H1 (cell line): ENCODE data around the gene TIGD6. TPM values are rescaled to one million over a fixed set of nuclear protein-coding genes. Genes with fewer than 3 reads are reported as not detected.

Experiments
- CTCF ChIA-PET: fragments of 300-600 bp; sonication (Branson Sonifier 250); formaldehyde crosslinking; loops from one replicate; lab custom pipeline; 2021; ENCODE audit not compliant: partially characterized antibody; lab: Charles Lee
- POLR2A ChIA-PET: fragments of 300-600 bp; sonication (Branson Sonifier 250); formaldehyde crosslinking; loops from one replicate; lab custom pipeline; 2021; ENCODE audit warnings: inconsistent platforms; ENCODE audit not compliant: partially characterized antibody; lab: Charles Lee
- DNase-seq, 2 experiments: peaks; one replicate each; pipeline versions ENCODE4 v3.0.0 to v3.0.0-alpha.2; 2010 to 2022; ENCODE audit warnings: low spot score in 2 of 2, low read depth in 1 of 2, mixed read lengths in 1 of 2
- FAIRE-seq: peaks from 2 replicates; lab custom pipeline; 2011; peaks lifted over from hg19 to GRCh38; lab: Jason Lieb, UNC
- H2AFZ ChIP-seq: 2 replicates; pipeline ENCODE4 v1.8.1; 2012; ENCODE audit warnings: low read length, inconsistent platforms
- H2AK5ac ChIP-seq: 2 replicates; pipeline ENCODE4 v1.6.1; 2013; ENCODE audit warnings: low read depth, low read length
- H2BK120ac ChIP-seq: replicated peaks from 2 replicates; pipeline ENCODE3; 2013; ENCODE audit warnings: low read depth, low read length, inconsistent platforms
- H2BK12ac ChIP-seq: 2 replicates; pipeline ENCODE4 v1.6.1; 2013; ENCODE audit warnings: low read depth, low read length
- H2BK15ac ChIP-seq: 2 replicates; pipeline ENCODE4 v1.6.1; 2013; ENCODE audit warnings: low read length
- H2BK20ac ChIP-seq: 2 replicates; pipeline ENCODE4 v1.6.1; 2013; ENCODE audit warnings: low read length
- H2BK5ac ChIP-seq: 2 replicates; pipeline ENCODE4 v1.6.1; 2013; ENCODE audit warnings: low read depth, low read length
- H3K14ac ChIP-seq: 2 replicates; pipeline ENCODE4 v1.6.1; 2013; ENCODE audit warnings: inconsistent platforms; ENCODE audit not compliant: insufficient read length
- H3K18ac ChIP-seq: 2 replicates; pipeline ENCODE4 v1.6.1; 2013; ENCODE audit warnings: low read length; ENCODE audit errors: extremely low read depth
- H3K23ac ChIP-seq: 2 replicates; pipeline ENCODE4 v1.6.1; 2013; ENCODE audit warnings: inconsistent platforms; ENCODE audit not compliant: insufficient read length
- H3K23me2 ChIP-seq: 2 replicates; pipeline ENCODE4 v1.6.1; 2013; ENCODE audit warnings: low read depth, low read length
- H3K27ac ChIP-seq: 2 replicates; pipeline ENCODE4 v1.6.1; 2011; ENCODE audit warnings: low read depth, low read length, inconsistent platforms
- H3K27me3 ChIP-seq, 4 experiments: replicated peaks in 1 of 4; 1 replicate in 1 of 4; 2 replicates in 3 of 4; pipeline versions ENCODE4 v1.6.1 to v1.8.1; 2011 to 2013; ENCODE audit warnings: low read length in 3 of 4, mild to moderate bottlenecking in 3 of 4, inconsistent platforms in 2 of 4, mixed read lengths in 2 of 4, moderate library complexity in 1 of 4; ENCODE audit not compliant: control insufficient read depth in 3 of 4, insufficient read depth in 3 of 4; ENCODE audit errors: extremely low read depth in 1 of 4
- H3K36me3 ChIP-seq, 4 experiments: 2 replicates each; pipeline versions ENCODE4 v1.6.1 to v1.8.1; 2011 to 2013; ENCODE audit warnings: mild to moderate bottlenecking in 4 of 4, low read length in 3 of 4, moderate library complexity in 2 of 4, control low read depth in 1 of 4, inconsistent platforms in 1 of 4; ENCODE audit not compliant: insufficient read depth in 4 of 4, control insufficient read depth in 2 of 4
- H3K4ac ChIP-seq: replicated peaks from 2 replicates; pipeline ENCODE3; 2013; ENCODE audit warnings: low read length, low read depth, mixed read lengths, inconsistent platforms; ENCODE audit not compliant: insufficient read length
- H3K4me1 ChIP-seq, 4 experiments: replicated peaks in 1 of 4; 1 replicate in 1 of 4; 2 replicates in 3 of 4; pipeline versions ENCODE4 v1.6.1 to v1.8.1; 2011 to 2013; ENCODE audit warnings: low read length in 3 of 4, inconsistent platforms in 2 of 4, mixed read lengths in 1 of 4; ENCODE audit not compliant: insufficient read depth in 4 of 4, control insufficient read depth in 3 of 4
- H3K4me2 ChIP-seq, 2 experiments: 2 replicates each; pipeline versions ENCODE4 v1.6.1 to v1.8.1; 2011 to 2013; ENCODE audit warnings: low read depth in 2 of 2, low read length in 2 of 2, control low read depth in 1 of 2, inconsistent platforms in 1 of 2, mild to moderate bottlenecking in 1 of 2; ENCODE audit not compliant: insufficient read depth in 1 of 2
- H3K4me3 ChIP-seq, 4 experiments: fragments of 200-600, 300-600 bp in 1 of 4; sonication (generic), shearing (Covaris generic), sonication (Bioruptor Twin) in 1 of 4; 2 replicates each; pipeline versions ENCODE4 v1.5.1 to v1.8.1; 2011 to 2016; ENCODE audit warnings: low read length in 4 of 4, low read depth in 3 of 4, control low read depth in 2 of 4, inconsistent platforms in 2 of 4, mild to moderate bottlenecking in 2 of 4, mixed read lengths in 1 of 4, moderate library complexity in 1 of 4; ENCODE audit not compliant: insufficient read depth in 2 of 4; ENCODE audit errors: extremely low read depth in 1 of 4
- H3K56ac ChIP-seq: replicated peaks from 2 replicates; pipeline ENCODE3; 2013; ENCODE audit warnings: low read depth, mild to moderate bottlenecking, mixed read lengths, low read length, inconsistent platforms; ENCODE audit not compliant: insufficient read length
- H3K79me1 ChIP-seq: 2 replicates; pipeline ENCODE4 v1.6.1; 2013; ENCODE audit warnings: low read depth, low read length, control low read depth
- H3K79me2 ChIP-seq, 2 experiments: 2 replicates each; pipeline versions ENCODE4 v1.6.1 to v1.8.1; 2012 to 2013; ENCODE audit warnings: low read length in 2 of 2, mild to moderate bottlenecking in 2 of 2, inconsistent platforms in 1 of 2; ENCODE audit not compliant: insufficient read depth in 2 of 2, control insufficient read depth in 1 of 2
- H3K9ac ChIP-seq, 4 experiments: replicated peaks in 1 of 4; 1 replicate in 1 of 4; 2 replicates in 3 of 4; pipeline versions ENCODE4 v1.6.1 to v1.8.1; 2011 to 2013; ENCODE audit warnings: low read depth in 3 of 4, low read length in 3 of 4, control low read depth in 2 of 4, mild to moderate bottlenecking in 2 of 4, moderate library complexity in 2 of 4, inconsistent platforms in 1 of 4; ENCODE audit errors: extremely low read depth in 1 of 4
- H3K9me3 ChIP-seq, 2 experiments: 2 replicates each; pipeline versions ENCODE4 v1.6.1 to v1.8.1; 2012 to 2013; ENCODE audit warnings: mild to moderate bottlenecking in 2 of 2, moderate library complexity in 2 of 2, control low read depth in 1 of 2, inconsistent platforms in 1 of 2, low read depth in 1 of 2, low read length in 1 of 2, mixed read lengths in 1 of 2; ENCODE audit not compliant: insufficient read depth in 2 of 2
- H4K20me1 ChIP-seq, 2 experiments: replicated peaks in 1 of 2; 2 replicates each; pipeline versions ENCODE3 to v1.8.1; 2011 to 2013; ENCODE audit warnings: inconsistent platforms in 2 of 2, low read length in 2 of 2, mild to moderate bottlenecking in 1 of 2; ENCODE audit not compliant: insufficient read depth in 2 of 2, control insufficient read depth in 1 of 2
- H4K5ac ChIP-seq: 2 replicates; pipeline ENCODE4 v1.6.1; 2013; ENCODE audit warnings: low read length, low read depth, mixed read lengths, inconsistent platforms; ENCODE audit not compliant: insufficient read length
- H4K8ac ChIP-seq: 2 replicates; pipeline ENCODE4 v1.8.0; 2013; ENCODE audit warnings: mild to moderate bottlenecking, moderate library complexity, low read length, inconsistent platforms; ENCODE audit not compliant: insufficient read depth; ENCODE audit errors: extremely low read depth
- H4K91ac ChIP-seq: replicated peaks from 2 replicates; pipeline ENCODE3; 2013; ENCODE audit warnings: low read length, mixed read lengths, inconsistent platforms; ENCODE audit not compliant: insufficient read length
- BCL11A ChIP-seq, 2 experiments: IDR thresholded peaks; one replicate each; pipeline ENCODE4 v1.6.1; 2011; ENCODE audit warnings: low read depth in 2 of 2, low read length in 2 of 2, mild to moderate bottlenecking in 2 of 2
- CEBPB ChIP-seq: IDR thresholded peaks from 2 replicates; pipeline ENCODE4 v1.6.1; 2012; ENCODE audit warnings: low read depth, low read length
- CTBP2 ChIP-seq: IDR thresholded peaks from 2 replicates; pipeline ENCODE4 v1.7.0; 2011; ENCODE audit warnings: borderline replicate concordance, mild to moderate bottlenecking, moderate library complexity, mixed read lengths, low read length; ENCODE audit not compliant: insufficient read depth, insufficient read length
- KDM4A ChIP-seq: IDR thresholded peaks from one replicate; pipeline ENCODE4 v1.7.1; 2012; ENCODE audit warnings: low read depth, mild to moderate bottlenecking, moderate library complexity, low read length, inconsistent platforms; ENCODE audit not compliant: severe bottlenecking
- MAX ChIP-seq: IDR thresholded peaks from 2 replicates; pipeline ENCODE4 v1.6.1; 2012; ENCODE audit warnings: inconsistent platforms
- NRF1 ChIP-seq: IDR thresholded peaks from 2 replicates; pipeline ENCODE4 v1.6.1; 2011; ENCODE audit warnings: mild to moderate bottlenecking, low read depth, low read length, improper control_type of control experiment
- RFX5 ChIP-seq: IDR thresholded peaks from 2 replicates; pipeline ENCODE4 v1.6.1; 2011; ENCODE audit warnings: low read depth, low read length, improper control_type of control experiment, borderline replicate concordance
- RXRA ChIP-seq: IDR thresholded peaks from 2 replicates; pipeline ENCODE4 v1.6.1; 2011; ENCODE audit warnings: low read depth, mild to moderate bottlenecking, low read length, moderate library complexity; ENCODE audit not compliant: insufficient read depth
- SP1 ChIP-seq: IDR thresholded peaks from 2 replicates; pipeline ENCODE4 v1.6.1; 2011; ENCODE audit warnings: low read depth, low read length
- SP2 ChIP-seq: IDR thresholded peaks from 2 replicates; pipeline ENCODE4 v1.6.1; 2012; ENCODE audit warnings: mild to moderate bottlenecking, low read length, inconsistent platforms
- TAF1 ChIP-seq: IDR thresholded peaks from 2 replicates; pipeline ENCODE4 v1.6.1; 2011; ENCODE audit warnings: mild to moderate bottlenecking, low read depth, low read length
- TAF7 ChIP-seq: optimal IDR thresholded peaks from 2 replicates; pipeline ENCODE3; 2011; ENCODE audit warnings: low read depth, mild to moderate bottlenecking, inconsistent platforms, low read length, moderate library complexity, borderline replicate concordance
- USF2 ChIP-seq: IDR thresholded peaks from 2 replicates; pipeline ENCODE4 v1.6.1; 2011; ENCODE audit warnings: low read length, improper control_type of control experiment
- WGBS, 2 experiments: shearing (Covaris generic) in 1 of 2; methylation state at CpG; one replicate each; pipeline versions ENCODE4 v1.1.6 to v1.1.7; 2013 to 2015; ENCODE audit warnings: low lambda C conversion rate in 2 of 2, mixed read lengths in 2 of 2, inconsistent platforms in 1 of 2, low coverage in 1 of 2, missing lambda C conversion rate in 1 of 2; ENCODE audit not compliant: insufficient replicate concordance in 2 of 2, insufficient coverage in 1 of 2, insufficient read length in 1 of 2; ENCODE audit errors: extremely low coverage in 1 of 2, missing lambda C conversion rate in 1 of 2; 5-methylcytosine and 5-hydroxymethylcytosine counted together
- polyA plus RNA-seq, 7 experiments: library from polyadenylated mRNA; depleted of rRNA in 3 of 7; stranded (reverse) in 5 of 7; unstranded in 2 of 7; fragments of >200 nt in 5 of 7; fragments of 200-250 nt in 2 of 7; gene quantifications; 1 replicate in 5 of 7; 2 replicates in 1 of 7; 4 replicates in 1 of 7; pipeline versions ENCODE4 v1.2.1 to v1.2.3, GENCODE V29; 2011 to 2013; ENCODE audit warnings: missing spikeins in 2 of 7, mixed read lengths in 2 of 7
- total RNA-seq: library from RNA; stranded (reverse); fragmentation: NEBNext Ultra II Directional; extraction: Animal tissue kit (Norgen Biotek cat#: 25700); gene quantifications from 2 replicates; pipeline ENCODE4 v1.2.1, GENCODE V29; 2021

Gene TIGD6
- total and polyA plus RNA-seq, 2 of the 8 experiments (the other 6 are each of a cell fraction or from before 2014, with no cell fraction given), result 1.3 to 2.4 TPM

- no peaks in the 10 kb centered on the region for H3K27me3 ChIP-seq
- no peak overlapping the region for H3K4me3 ChIP-seq
- no peak overlapping the region for H3K56ac ChIP-seq
- H3K4me1 ChIP-seq, result no peaks in the 10 kb centered on the region; a peak in 1 of 7 replicates
- H3K18ac ChIP-seq, result no peak overlapping the region
- H3K36me3 ChIP-seq, result peaks cover 3 to 65% (median 35%) of the 10 kb centered on the region in 4 experiments; a peak in 7 of 8 replicates
- H2AK5ac ChIP-seq, result no peak overlapping the region
- H2BK5ac ChIP-seq, result no peak overlapping the region
- H3K9ac ChIP-seq, result no peak overlapping the region
- no peak overlapping the region for H3K23ac ChIP-seq
- H3K27ac ChIP-seq, result no peak overlapping the region
- no peak overlapping the region for H4K8ac ChIP-seq
- no peak for FAIRE-seq
- ChIA-PET CTCF (interaction anchor here (1.0 to 2.0 kb wide), 5 partner anchors 11 to 186 kb away, joined by 3 to 7 read pairs (median 4); no protein-coding TSS in a partner anchor), POLR2A (no interaction called here)
- no peak overlapping the region for H2BK120ac ChIP-seq
- peaks cover 0 to 2% of the 10 kb centered on the region in 2 experiments for H4K20me1 ChIP-seq
- no peak overlapping the region for H2BK20ac ChIP-seq
- H4K5ac ChIP-seq, result no peak overlapping the region
- H3K4me2 ChIP-seq, result no peak overlapping the region
- H4K91ac ChIP-seq, result no peak overlapping the region
- no peak overlapping the region for H3K4ac ChIP-seq
- WGBS, 2 experiments, result 100% methylated on average over 1 of the region's 1 CpG; no CpG with 5 or more reads in 1 of the 2 experiments
- no peak overlapping the region for H2BK12ac ChIP-seq
- no peak overlapping the region for H3K14ac ChIP-seq
- H2AFZ ChIP-seq, result no peak overlapping the region
- H3K79me2 ChIP-seq, result no peaks in the 10 kb centered on the region
- H3K79me1 ChIP-seq, result no peaks in the 10 kb centered on the region
- H3K23me2 ChIP-seq, result no peaks in the 10 kb centered on the region
- no peaks in the 10 kb centered on the region for H3K9me3 ChIP-seq
- DNase-seq, result no peak
- no peak overlapping the region for H2BK15ac ChIP-seq
- TF ChIP-seq BCL11A (IDR thresholded peaks at IDR 0.05; ENCODE audit: low read depth in 2 of 2, low read length in 2 of 2) (no peak), MAX (no peak), KDM4A (no peak), SP2 (no peak), SP1 (no peak), RXRA (no peak), CEBPB (no peak), TAF1 (no peak), RFX5 (no peak), CTBP2 (no peak), NRF1 (no peak), USF2 (no peak), TAF7 (no peak)
Observed at GRCh38 chr5:150020249-150020648, 19.8 kb upstream of the TIGD6 start.
